SKM-1 (cell line): Measurements from ENCODE around the gene GPR160.
"Not testable (repeated sequence)": the region's sequence is repeated elsewhere in the genome, so short reads cannot be mapped to it uniquely, and the experiment has no call there.

Experiments used
- DNase-seq: peaks from one replicate; lab custom pipeline; 2025; ENCODE audit not compliant: unreplicated experiment; lab: John Stamatoyannopoulos, UW

GPR160 gene

GRCh38 chr3:170109579-170110293 is 71.9 kb downstream of the GPR160 start:
- DNase-seq, result no peak

DNA sequence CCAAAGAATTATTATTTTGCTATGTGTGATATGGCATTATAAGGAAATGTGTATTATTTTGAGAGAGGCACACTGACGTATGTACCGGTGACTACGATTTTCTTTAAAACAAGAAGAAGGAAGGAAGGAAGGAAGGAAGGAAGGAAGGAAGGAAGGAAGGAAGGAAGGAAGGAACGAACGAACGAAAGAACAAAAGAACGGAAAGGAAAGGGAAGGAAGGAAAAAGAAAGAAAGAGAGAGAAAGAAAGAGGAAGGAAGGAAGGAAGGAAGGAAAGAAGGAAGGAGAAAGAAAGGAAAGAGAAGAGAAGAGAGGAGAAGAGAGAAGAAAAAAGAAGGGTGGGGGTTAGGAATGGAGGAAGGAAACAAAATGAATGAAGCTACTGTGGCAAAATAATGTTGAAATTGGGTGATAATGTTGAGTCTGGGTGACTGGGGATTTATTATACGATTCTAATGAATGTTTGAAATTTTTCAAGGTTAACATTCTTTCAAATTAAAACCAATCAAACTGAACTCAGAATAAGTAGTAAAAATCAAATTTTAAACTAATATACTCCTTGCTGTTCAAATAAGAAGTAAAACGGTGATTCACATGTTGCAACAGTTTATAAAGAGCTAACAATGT is 73.5 kb downstream of the GPR160 start:
- no peak for DNase-seq

DNA sequence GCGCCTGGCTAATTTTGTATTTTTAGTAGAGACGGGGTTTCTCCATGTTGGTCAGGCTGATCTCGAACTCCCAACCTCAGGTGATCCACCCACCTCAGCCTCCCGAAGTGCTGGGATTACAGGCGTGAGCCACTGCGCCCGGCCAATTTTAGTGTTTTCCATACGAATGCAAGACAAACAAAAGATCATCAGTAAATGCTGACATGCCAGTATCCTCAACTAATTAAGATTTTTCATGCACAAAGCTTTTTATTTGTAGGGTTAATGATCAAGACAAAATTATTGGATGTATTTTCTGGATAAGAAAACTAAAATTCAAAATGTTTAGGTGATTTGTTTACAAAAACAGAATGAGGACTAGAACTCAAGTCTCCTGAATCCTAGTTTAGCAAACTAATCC is 76.4 kb downstream of the GPR160 start:
- DNase-seq, result not testable (repeated sequence)

DNA sequence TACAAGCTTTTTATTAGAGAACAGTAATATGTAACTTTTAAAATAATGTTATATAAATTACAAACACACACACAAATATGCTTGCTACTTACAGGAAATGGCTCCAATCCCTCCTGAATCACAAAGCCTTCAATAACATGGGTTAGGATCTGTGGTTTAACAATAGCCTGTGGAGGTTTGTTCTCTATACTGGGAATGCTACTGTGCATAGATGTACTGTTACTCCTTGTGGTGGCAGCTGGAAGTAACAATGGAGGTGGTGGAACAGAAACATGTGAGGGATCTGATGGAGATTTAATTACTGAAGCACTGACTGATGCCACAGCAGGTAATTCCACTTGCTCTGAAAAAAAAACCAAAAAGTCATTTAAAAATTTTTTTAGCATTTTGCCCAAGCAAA is 79.3 kb downstream of the GPR160 start:
- no peak for DNase-seq

- peak; percentile 69 for DNase-seq
Measured at GRCh38 chr3:170128259-170128976, 90.6 kb downstream of the GPR160 start.

DNA sequence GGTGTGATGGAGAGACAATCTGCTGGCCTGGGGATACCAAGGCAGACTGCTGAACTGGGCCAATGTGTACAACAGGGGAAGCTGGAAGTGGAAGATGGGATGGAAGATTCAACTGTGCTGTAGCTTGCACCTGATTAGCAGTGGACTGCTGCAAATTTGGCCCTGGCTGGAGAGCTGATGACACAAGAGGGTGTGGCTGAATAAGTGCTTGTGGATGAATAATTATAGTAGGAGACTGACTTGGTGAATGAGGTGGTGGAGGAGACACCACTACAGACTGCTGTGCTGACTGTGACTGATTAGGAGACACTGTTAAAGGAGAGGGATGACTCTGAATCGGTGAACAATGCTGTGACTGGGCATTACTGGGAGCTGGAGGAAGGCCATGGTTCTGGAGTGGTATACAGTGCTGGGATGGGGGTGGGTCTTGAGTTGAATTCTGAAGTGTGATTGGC is 91.2 kb downstream of the GPR160 start:
- DNase-seq, result no peak

DNA sequence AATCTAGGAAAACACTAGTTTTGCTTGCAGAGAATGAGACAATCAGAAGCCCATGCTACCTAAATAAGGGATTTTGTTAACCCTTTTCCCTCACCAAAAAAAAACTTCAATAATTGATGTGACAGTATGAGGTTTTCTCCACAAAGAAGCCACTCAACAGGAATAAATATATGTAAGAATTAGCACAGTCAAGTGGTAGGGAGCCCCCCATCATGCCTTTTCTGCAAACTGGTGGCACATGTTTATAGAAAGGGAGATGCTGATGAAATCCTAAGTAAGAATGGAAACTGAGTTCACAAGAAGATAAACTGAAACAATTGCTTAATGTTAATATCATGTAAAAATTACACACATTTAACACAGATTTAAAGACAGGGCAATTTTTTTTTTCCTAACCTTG is 92.7 kb downstream of the GPR160 start:
- no peak for DNase-seq

DNA sequence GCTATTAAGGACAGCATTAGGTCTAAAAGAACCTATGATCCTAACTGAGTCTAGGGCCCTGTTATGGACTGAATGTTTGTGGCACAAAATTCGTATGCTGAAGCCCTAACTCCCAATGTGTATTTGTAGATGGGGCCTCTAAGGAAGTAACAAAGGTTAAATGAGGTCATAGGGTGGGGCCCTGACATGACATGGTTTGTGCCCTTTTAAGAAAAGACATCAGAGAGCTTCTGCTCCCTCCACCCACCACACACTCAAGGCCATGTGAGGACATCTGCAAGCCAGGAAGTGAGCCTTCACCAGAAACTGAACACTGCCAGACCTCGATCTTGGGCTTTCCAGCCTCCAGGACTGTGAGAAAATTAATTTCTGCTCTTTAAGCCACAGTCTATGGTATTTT is 94.5 kb downstream of the GPR160 start:
- DNase-seq, result no peak
